Ovary (tissue), 9 donors: Measurements from ENCODE around the gene HNRNPA3. TPM values are rescaled to one million over a fixed set of nuclear protein-coding genes. Genes with fewer than 3 reads are reported as not detected.
A peak's percentile ranks its signal among the peaks of the same experiment; 100 is the strongest.

Experiments used
- DNase-seq, 5 donors: peaks; one replicate each; pipeline ENCODE4 v3.0.0-alpha.2; 2019 to 2020
- H3K27ac ChIP-seq, 2 donors: fragments of 200-600 bp; one replicate each; pipeline versions ENCODE4 v1.5.1 to v1.8.0; 2019 to 2022
- H3K27me3 ChIP-seq: fragments of 200-600 bp; one replicate; pipeline ENCODE4 v1.8.0; 2022
- H3K36me3 ChIP-seq: fragments of 200-600 bp; sonication (generic); one replicate; pipeline ENCODE4 v1.5.1; 2019
- H3K4me1 ChIP-seq: one replicate; pipeline ENCODE4 v1.8.1; 2013; ENCODE audit warnings: mild to moderate bottlenecking, moderate library complexity; ENCODE audit not compliant: insufficient read depth
- H3K4me3 ChIP-seq: fragments of 200-600 bp; sonication (generic); one replicate; pipeline ENCODE4 v1.5.1; 2017
- H3K9me3 ChIP-seq, 2 donors: fragments of 200-600 bp in 1 of 2; sonication (generic) in 1 of 2; one replicate each; pipeline versions ENCODE4 v1.5.1 to v1.8.1; 2013 to 2019; ENCODE audit warnings: mild to moderate bottlenecking in 1 of 2, moderate library complexity in 1 of 2
- EP300 ChIP-seq: sonication (generic); formaldehyde crosslinking; IDR thresholded peaks from one replicate; pipeline ENCODE4 v1.6.1; 2017; ENCODE audit warnings: antibody characterized with exemption
- POLR2A ChIP-seq: fragments of 450-650 bp; IDR thresholded peaks from one replicate; pipeline ENCODE4 v1.6.1; 2017; ENCODE audit warnings: antibody characterized with exemption, mild to moderate bottlenecking, moderate library complexity
- WGBS, 3 donors: extraction: QIAGEN DNeasy Blood & Tissue Kit in 1 of 3; methylation state at CpG; one replicate each; pipeline versions ENCODE4 v1.1.5 to v1.1.7; 2013 to 2017; 5-methylcytosine and 5-hydroxymethylcytosine counted together
- intact Hi-C, 4 donors: fragments of 100-400 bp; cut with DNase I; formaldehyde crosslinking; loops; one replicate each; pipeline versions ENCODE4 v1.11.0 to v1.15.1; 2022 to 2023
- polyA plus RNA-seq, 2 donors: library from polyadenylated mRNA; stranded (reverse); fragments of 200-250 nt in 1 of 2; fragments of 350-450 nt in 1 of 2; fragmentation: Illumina TruSeq in 1 of 2; extraction: RNeasy Lipid Tissue Mini Kit (QIAGEN cat#74804) in 1 of 2; gene quantifications; one replicate each; pipeline ENCODE4 v1.2.3, GENCODE V29; 2013 to 2014
- total RNA-seq, 7 donors: library from RNA; depleted of rRNA in 2 of 7; stranded (reverse); fragments of >200 nt in 2 of 7; fragmentation: NEBNext Ultra II Directional in 3 of 7; extraction: Animal tissue kit (Norgen Biotek cat#: 25700) in 3 of 7; gene quantifications; one replicate each; pipeline versions ENCODE4 v1.1.0 to v1.2.4, GENCODE V29; 2016 to 2023
- TF ChIP-seq, protein P1 (sequence below), 3 donors: fragments of 450-650 bp in 2 of 3; fragments of 200-600 bp in 1 of 3; IDR thresholded peaks; one replicate each; pipeline versions ENCODE4 v1.5.1 to v1.8.0; 2016 to 2022; ENCODE audit warnings: antibody characterized with exemption in 3 of 3, mild to moderate bottlenecking in 1 of 3
- donor health status: DM: no; HTN: no; CAD: no; lungs with moderate emphysema.
- donor health status: DM: no; HTN: no; CAD: no.
- donor health status: Bipolar disorder and iron deficiency.
- donor health status: DM: yes; HTN: yes; CAD: no.
- donor health status: DM: no; HTN: no; CAD: no.
- donor health status: DM: yes; HTN: yes; CAD: no.

Gene HNRNPA3
- total and polyA plus RNA-seq, 9 donors, result 71.0 to 273 (median 216) TPM

- peak overlapping the region in 1 of 2 donors; percentile 71 for H3K27ac ChIP-seq
- intact Hi-C loops, result no loop called here
- TF ChIP-seq, protein P1, sequence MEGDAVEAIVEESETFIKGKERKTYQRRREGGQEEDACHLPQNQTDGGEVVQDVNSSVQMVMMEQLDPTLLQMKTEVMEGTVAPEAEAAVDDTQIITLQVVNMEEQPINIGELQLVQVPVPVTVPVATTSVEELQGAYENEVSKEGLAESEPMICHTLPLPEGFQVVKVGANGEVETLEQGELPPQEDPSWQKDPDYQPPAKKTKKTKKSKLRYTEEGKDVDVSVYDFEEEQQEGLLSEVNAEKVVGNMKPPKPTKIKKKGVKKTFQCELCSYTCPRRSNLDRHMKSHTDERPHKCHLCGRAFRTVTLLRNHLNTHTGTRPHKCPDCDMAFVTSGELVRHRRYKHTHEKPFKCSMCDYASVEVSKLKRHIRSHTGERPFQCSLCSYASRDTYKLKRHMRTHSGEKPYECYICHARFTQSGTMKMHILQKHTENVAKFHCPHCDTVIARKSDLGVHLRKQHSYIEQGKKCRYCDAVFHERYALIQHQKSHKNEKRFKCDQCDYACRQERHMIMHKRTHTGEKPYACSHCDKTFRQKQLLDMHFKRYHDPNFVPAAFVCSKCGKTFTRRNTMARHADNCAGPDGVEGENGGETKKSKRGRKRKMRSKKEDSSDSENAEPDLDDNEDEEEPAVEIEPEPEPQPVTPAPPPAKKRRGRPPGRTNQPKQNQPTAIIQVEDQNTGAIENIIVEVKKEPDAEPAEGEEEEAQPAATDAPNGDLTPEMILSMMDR (IDR thresholded peaks at IDR 0.05), result no peak
- TF ChIP-seq POLR2A, result no peak
- peak; percentile 81 for TF ChIP-seq EP300
- peak overlapping the region; percentile 9 for H3K4me3 ChIP-seq
- H3K9me3 ChIP-seq, result no peaks in the 10 kb centered on the region
- no peaks in the 10 kb centered on the region for H3K27me3 ChIP-seq
- WGBS, 3 donors, result 2 to 7% (median 3%) methylated on average over 5 of the region's 5 CpGs
- DNase-seq, result no peak
- peaks cover 42% of the 10 kb centered on the region for H3K4me1 ChIP-seq
- H3K36me3 ChIP-seq, result no peaks in the 10 kb centered on the region
Observed at GRCh38 chr2:177242121-177242987, 29.8 kb downstream of the HNRNPA3 start.

GRCh38 chr2:177243073-177243472, 30.5 kb downstream of the HNRNPA3 start:
- WGBS, 3 donors, result 71 to 87% (median 82%) methylated on average over 3 of the region's 3 CpGs
- no peak for DNase-seq
- Histone ChIP-seq H3K27me3 (no peaks in the 10 kb centered on the region), H3K36me3 (no peaks in the 10 kb centered on the region), H3K4me1 (peaks cover 46% of the 10 kb centered on the region), H3K4me3 (no peak overlapping the region), H3K27ac (peak overlapping the region in 1 of 2 donors; percentile 71), H3K9me3 (no peaks in the 10 kb centered on the region)
- intact Hi-C loops, result no loop called here
- TF ChIP-seq EP300, result no peak
- no peak for TF ChIP-seq POLR2A
- TF ChIP-seq, protein P1 (IDR thresholded peaks at IDR 0.05), result no peak

DNA sequence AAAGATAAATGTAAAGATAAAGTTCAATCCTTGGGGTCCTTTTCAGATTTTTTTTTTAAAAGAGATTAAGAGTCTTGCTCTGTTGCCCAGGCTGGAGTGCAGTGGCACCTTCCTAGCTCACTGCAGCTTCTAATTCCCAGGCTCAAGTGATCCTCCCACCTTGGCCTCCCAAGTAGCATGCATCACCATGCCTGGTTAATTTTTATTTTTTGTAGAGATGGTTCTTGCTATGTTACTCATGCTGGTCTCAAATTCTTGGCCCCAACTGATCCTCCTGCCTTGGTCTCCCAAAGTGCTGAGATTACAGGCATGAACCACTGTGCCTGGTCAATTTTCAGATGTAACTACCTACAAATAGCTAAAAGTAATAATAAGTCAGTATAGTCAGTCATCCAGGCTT, 30.9 kb downstream of the HNRNPA3 start:
- Histone ChIP-seq H3K4me3 (no peak overlapping the region), H3K9me3 (no peaks in the 10 kb centered on the region), H3K27me3 (no peaks in the 10 kb centered on the region), H3K36me3 (no peaks in the 10 kb centered on the region), H3K4me1 (peaks cover 44% of the 10 kb centered on the region), H3K27ac (peak overlapping the region in 1 of 2 donors; percentile 71)
- no peak for TF ChIP-seq POLR2A
- TF ChIP-seq, protein P1 (IDR thresholded peaks at IDR 0.05), result no peak
- TF ChIP-seq EP300, result no peak
- intact Hi-C loops, result no loop called here
- DNase-seq, result no peak

- WGBS, 3 donors, result 94 to 95% (median 94%) methylated on average over 6 of the region's 6 CpGs
- no peak overlapping the region for H3K27ac ChIP-seq
- H3K9me3 ChIP-seq, result no peaks in the 10 kb centered on the region
- DNase-seq, result no peak
- intact Hi-C loops, result no loop called here
- TF ChIP-seq EP300, result no peak
- TF ChIP-seq POLR2A, result no peak
- TF ChIP-seq, protein P1 (IDR thresholded peaks at IDR 0.05), result no peak
- no peaks in the 10 kb centered on the region for H3K36me3 ChIP-seq
- peaks cover 44% of the 10 kb centered on the region for H3K4me1 ChIP-seq
- H3K4me3 ChIP-seq, result no peak overlapping the region
- no peaks in the 10 kb centered on the region for H3K27me3 ChIP-seq
Observed at GRCh38 chr2:177244244-177244771, 31.7 kb downstream of the HNRNPA3 start.
